HCT116 (cell line): Measurements from ENCODE around the gene MRPL33. TPM values are rescaled to one million over a fixed set of nuclear protein-coding genes. Genes with fewer than 3 reads are reported as not detected.

ENCODE experiments used
- ATAC-seq: fragments of 200-7000 bp; cut with Tn5 transposase; 2 replicates; pipeline ENCODE4 v1.9.1; 2020; ENCODE audit warnings: mild to moderate bottlenecking, moderate library complexity
- BruUV-seq: library from RNA; stranded (reverse); fragments of 400-500 nt; replicated peaks from 2 replicates; lab custom pipeline; 2021; lab: Mats Ljungman, UMichigan
- CTCF ChIA-PET: fragments of 300-600 bp; sonication (Branson Sonifier 250); formaldehyde crosslinking; loops from one replicate; lab custom pipeline; 2021; ENCODE audit warnings: antibody characterized with exemption; lab: Charles Lee
- POLR2A ChIA-PET: fragments of 300-600, 350-600 bp; sonication (Branson Sonifier 250); formaldehyde crosslinking; loops from one replicate; lab custom pipeline; 2021; ENCODE audit warnings: antibody characterized with exemption; lab: Charles Lee
- RAD21 ChIA-PET, 2 experiments: fragments of 300-600 bp; sonication (Branson Sonifier 250); formaldehyde crosslinking; loops; one replicate each; lab custom pipeline; 2023; ENCODE audit warnings: low total read pairs in 2 of 2; ENCODE audit not compliant: uncharacterized antibody in 2 of 2, unreplicated experiment in 2 of 2, low non-redundant PET in 1 of 2; lab: Charles Lee
- DNase-seq: peaks from one replicate; pipeline ENCODE4 v3.0.0-alpha.2; 2010; ENCODE audit warnings: low read depth, low spot score
- H2AFZ ChIP-seq: fragments of 200-600 bp; shearing (Covaris generic), sonication (generic); 2 replicates; pipeline ENCODE4 v1.6.1; 2017; ENCODE audit warnings: low read depth, mixed run types, mixed read lengths, antibody characterized with exemption, low read length; ENCODE audit not compliant: poor library complexity, severe bottlenecking
- H3K27ac ChIP-seq: 2 replicates; pipeline ENCODE4 v1.5.1; 2012; ENCODE audit warnings: low read depth, low read length
- H3K27me3 ChIP-seq: fragments of 200-600 bp; sonication (generic); 2 replicates; pipeline ENCODE4 v1.6.1; 2016; ENCODE audit warnings: mixed run types, low read length, mixed read lengths; ENCODE audit not compliant: insufficient read depth
- H3K36me3 ChIP-seq, 2 experiments: fragments of 200-500 bp in 1 of 2; fragments of 200-600 bp in 1 of 2; sonication (Bioruptor generic) in 1 of 2; sonication (generic) in 1 of 2; 2 replicates each; pipeline versions ENCODE4 v1.5.1 to v1.6.1; 2014 to 2016; ENCODE audit warnings: low read length in 2 of 2, inconsistent platforms in 1 of 2, mixed read lengths in 1 of 2, mixed run types in 1 of 2; ENCODE audit not compliant: insufficient read depth in 2 of 2, control insufficient read depth in 1 of 2
- H3K4me1 ChIP-seq, 2 experiments: fragments of 200-600 bp in 1 of 2; sonication (generic) in 1 of 2; 2 replicates each; pipeline versions ENCODE4 v1.5.1 to v1.6.1; 2012 to 2017; ENCODE audit warnings: low read length in 2 of 2, inconsistent platforms in 1 of 2, mild to moderate bottlenecking in 1 of 2, mixed read lengths in 1 of 2, mixed run types in 1 of 2, moderate library complexity in 1 of 2; ENCODE audit not compliant: insufficient read depth in 2 of 2, control insufficient read depth in 1 of 2
- H3K4me2 ChIP-seq: fragments of 200-600 bp; sonication (generic); 2 replicates; pipeline ENCODE4 v1.6.1; 2017; ENCODE audit warnings: mixed run types, low read length, mixed read lengths
- H3K4me3 ChIP-seq, 2 experiments: fragments of 200-600 bp in 1 of 2; sonication (generic) in 1 of 2; replicated peaks in 1 of 2; 2 replicates each; pipeline ENCODE4 v1.5.1; 2011 to 2016; ENCODE audit warnings: low read length in 2 of 2, control low read depth in 1 of 2, low read depth in 1 of 2, mild to moderate bottlenecking in 1 of 2, mixed read lengths in 1 of 2, mixed run types in 1 of 2
- H3K79me2 ChIP-seq: fragments of 200-600 bp; sonication (generic); 2 replicates; pipeline ENCODE4 v1.6.1; 2017; ENCODE audit warnings: mild to moderate bottlenecking, mixed run types, low read length, moderate library complexity, mixed read lengths; ENCODE audit not compliant: insufficient read depth
- H3K9ac ChIP-seq: fragments of 200-600 bp; sonication (generic); 2 replicates; pipeline ENCODE4 v1.6.1; 2016; ENCODE audit warnings: low read length, mixed read lengths
- H3K9me2 ChIP-seq: fragments of 200-600 bp; sonication (generic), shearing (Covaris generic); 2 replicates; pipeline ENCODE4 v1.6.1; 2017; ENCODE audit warnings: mixed run types, mild to moderate bottlenecking, moderate library complexity; ENCODE audit not compliant: insufficient read depth
- H3K9me3 ChIP-seq, 2 experiments: fragments of 200-500 bp in 1 of 2; fragments of 200-600 bp in 1 of 2; sonication (Bioruptor generic) in 1 of 2; sonication (generic) in 1 of 2; 2 replicates each; pipeline ENCODE4 v1.6.1; 2014 to 2017; ENCODE audit warnings: low read length in 2 of 2, mixed read lengths in 2 of 2, inconsistent platforms in 1 of 2, low read depth in 1 of 2, mild to moderate bottlenecking in 1 of 2, mixed run types in 1 of 2, moderate library complexity in 1 of 2; ENCODE audit not compliant: control insufficient read depth in 1 of 2, insufficient read depth in 1 of 2
- H4K20me1 ChIP-seq: fragments of 200-600 bp; sonication (generic), shearing (Covaris generic); 2 replicates; pipeline ENCODE4 v1.6.1; 2017; ENCODE audit warnings: mixed run types, mild to moderate bottlenecking, moderate library complexity; ENCODE audit not compliant: insufficient read depth
- CTCF ChIP-seq, 3 experiments: fragments of 200-600 bp in 1 of 3; sonication (generic) in 1 of 3; IDR thresholded peaks in 2 of 3; conservative IDR thresholded peaks in 1 of 3; 2 replicates each; pipeline ENCODE4 v1.5.1; 2012 to 2017; ENCODE audit warnings: low read depth in 2 of 3, low read length in 2 of 3, antibody characterized with exemption in 1 of 3, borderline replicate concordance in 1 of 3, control low read depth in 1 of 3, mild to moderate bottlenecking in 1 of 3, mixed read lengths in 1 of 3, mixed run types in 1 of 3, moderate library complexity in 1 of 3; ENCODE audit not compliant: insufficient read depth in 1 of 3
- MAX ChIP-seq: IDR thresholded peaks from 2 replicates; pipeline ENCODE4 v1.6.1; 2012
- RAD21 ChIP-seq: IDR thresholded peaks from 2 replicates; pipeline ENCODE4 v1.6.1; 2012; ENCODE audit warnings: low read depth, mild to moderate bottlenecking
- REST ChIP-seq: IDR thresholded peaks from 2 replicates; pipeline ENCODE4 v1.6.1; 2012; ENCODE audit warnings: low read depth
- SIN3A ChIP-seq: IDR thresholded peaks from 2 replicates; pipeline ENCODE4 v1.6.1; 2012; ENCODE audit warnings: low read depth
- SRF ChIP-seq: IDR thresholded peaks from 2 replicates; pipeline ENCODE4 v1.6.1; 2012; ENCODE audit warnings: low read depth
- TCF7L2 ChIP-seq: IDR thresholded peaks from 2 replicates; pipeline ENCODE4 v1.7.0; 2011; ENCODE audit warnings: borderline replicate concordance, inconsistent platforms; ENCODE audit not compliant: insufficient read depth, insufficient read length; ENCODE audit errors: extremely low read depth
- ZBTB33 ChIP-seq: IDR thresholded peaks from 2 replicates; pipeline ENCODE4 v1.6.1; 2011; ENCODE audit warnings: mild to moderate bottlenecking, low read length, moderate library complexity; ENCODE audit not compliant: insufficient replicate concordance; ENCODE audit errors: extremely low read depth
- intact Hi-C: fragments of 100-400 bp; cut with micrococcal nuclease; formaldehyde crosslinking; loops from 2 replicates; pipeline ENCODE4 v1.10.0; 2022
- total RNA-seq: library from RNA; stranded (reverse); gene quantifications from one replicate; pipeline ENCODE4 v1.2.1, GENCODE V29; 2021; ENCODE audit not compliant: unreplicated experiment

MRPL33 gene
- total RNA-seq, 1 experiment from 2014 or later = 66.3 TPM

GRCh38 chr2:27807476-27807875 lies 36.0 kb downstream of the MRPL33 start:
- Histone ChIP-seq H3K36me3 (no peaks in the 10 kb centered on the region), H2AFZ (no peak overlapping the region), H3K27me3 (no peaks in the 10 kb centered on the region), H3K9ac (no peak overlapping the region), H3K9me3 (no peaks in the 10 kb centered on the region), H3K27ac (no peak overlapping the region), H3K4me1 (peaks cover 0 to 10% of the 10 kb centered on the region in 2 experiments; a peak in 2 of 4 replicates), H3K9me2 (no peaks in the 10 kb centered on the region), H4K20me1 (no peaks in the 10 kb centered on the region), H3K79me2 (no peaks in the 10 kb centered on the region), H3K4me2 (no peak overlapping the region), H3K4me3 (no peak overlapping the region)
- ChIA-PET CTCF (interaction anchor here (1.3 to 1.5 kb wide), 2 partner anchors 90 to 639 kb away, joined by 3 read pairs; no protein-coding TSS in a partner anchor), POLR2A (no interaction called here), RAD21 (no interaction called here)
- DNase-seq = peak; percentile 19
- intact Hi-C loops = loop anchor here (1.0 kb wide), 2 partner anchors 589 to 645 kb away; no protein-coding TSS in a partner anchor
- peak; percentile 94 for ATAC-seq
- no peak for TF ChIP-seq TCF7L2
- peak; percentile 82 for TF ChIP-seq RAD21
- no peak for TF ChIP-seq REST
- TF ChIP-seq SIN3A = peak; percentile 26; the same call in 1 of the 2 replicates
- TF ChIP-seq CTCF (IDR thresholded peaks at IDR 0.05 in 2 of 3, conservative IDR thresholded peaks at IDR 0.05 in 1 of 3; ENCODE audit: borderline replicate concordance in 1 of 3, insufficient read depth in 1 of 3, low read depth in 2 of 3, low read length in 2 of 3) = peak; percentile 72 to 79 (median 77)
- TF ChIP-seq SRF = 0 out of 2 replicates have a peak, but pooled peaks have one; percentile 24
- TF ChIP-seq MAX = no peak
- no peak for TF ChIP-seq ZBTB33
- BruUV-seq = no TSS peak
